ENCODE data around the gene EDC4. TPM values are rescaled to one million over a fixed set of nuclear protein-coding genes. Genes with fewer than 3 reads are reported as not detected.

The EDC4 gene
- total RNA-seq, 3 donors from 2014 or later = 58.3 to 82.0 (median 64.6) TPM

GRCh38 chr16:67841198-67841815, 31.5 kb upstream of the EDC4 start:
- H3K4me3 ChIP-seq = peak overlapping the region; percentile 46
- H3K9me3 ChIP-seq = no peaks in the 10 kb centered on the region
- TF ChIP-seq CTCF (IDR thresholded peaks at IDR 0.05) = no peak
- ATAC-seq (no peak), DNase-seq (no peak)
- intact Hi-C loops (cut with DNase I, micrococcal nuclease) = no loop called here
- H3K4me1 ChIP-seq (ENCODE audit: low read depth) = peaks cover 30% of the 10 kb centered on the region
- H3K36me3 ChIP-seq (ENCODE audit: low read depth) = no peaks in the 10 kb centered on the region

- Histone ChIP-seq H3K4me3 (peak within 1 kb of the TSS; percentile 46), H3K36me3 (ENCODE audit: low read depth) (no peaks in the 10 kb centered on the region), H3K9me3 (no peaks in the 10 kb centered on the region), H3K4me1 (ENCODE audit: low read depth) (peaks cover 30% of the 10 kb centered on the region)
- peak; percentile 82 for TF ChIP-seq CTCF (IDR thresholded peaks at IDR 0.05)
- ATAC-seq (peak; percentile 80), DNase-seq (peak; percentile 94 to 96 (median 96))
- intact Hi-C loops (cut with DNase I, micrococcal nuclease) = no loop called here
These were observed 30.9 kb upstream of the EDC4 start, which contains the start of gene THAP11 for GRCh38 chr16:67841816-67842508. Gene THAP11, plus strand, starts transcription at chr16:67842320. Its CDS starts 235 bp downstream, at chr16:67842555.

GRCh38 chr16:67842509-67843342, 30.1 kb upstream of the EDC4 start:
- no peak for TF ChIP-seq CTCF (IDR thresholded peaks at IDR 0.05)
- H3K4me1 ChIP-seq (ENCODE audit: low read depth) = peaks cover 33% of the 10 kb centered on the region
- intact Hi-C loops (cut with DNase I, micrococcal nuclease) = no loop called here
- DNase-seq (peak; percentile 60 to 79 (median 72)), ATAC-seq (peak; percentile 40)
- no peaks in the 10 kb centered on the region for H3K36me3 ChIP-seq (ENCODE audit: low read depth)
- peak overlapping the region; percentile 46 for H3K4me3 ChIP-seq
- no peaks in the 10 kb centered on the region for H3K9me3 ChIP-seq

- peaks cover 39% of the 10 kb centered on the region for H3K4me1 ChIP-seq (ENCODE audit: low read depth)
- no peak for ATAC-seq
- H3K4me3 ChIP-seq = no peak overlapping the region
- DNase-seq = peak in 1 of 3 donors; percentile 30
- H3K9me3 ChIP-seq = no peaks in the 10 kb centered on the region
- TF ChIP-seq CTCF (IDR thresholded peaks at IDR 0.05) = no peak
- no peaks in the 10 kb centered on the region for H3K36me3 ChIP-seq (ENCODE audit: low read depth)
- intact Hi-C loops (cut with DNase I, micrococcal nuclease) = no loop called here
These were observed 29.5 kb upstream of the EDC4 start for GRCh38 chr16:67843343-67843765.

- Histone ChIP-seq H3K4me1 (ENCODE audit: low read depth) (peaks cover 40% of the 10 kb centered on the region), H3K36me3 (ENCODE audit: low read depth) (no peaks in the 10 kb centered on the region), H3K4me3 (no peak overlapping the region), H3K9me3 (no peaks in the 10 kb centered on the region)
- intact Hi-C loops (cut with DNase I, micrococcal nuclease) = no loop called here
- no peak for DNase-seq
- no peak for TF ChIP-seq CTCF (IDR thresholded peaks at IDR 0.05)
- no peak for ATAC-seq
These were observed 28.4 kb upstream of the EDC4 start for GRCh38 chr16:67844497-67844896.
